Measurements from ENCODE around the gene IFNA6. TPM values are rescaled to one million over a fixed set of nuclear protein-coding genes. Genes with fewer than 3 reads are reported as not detected.

Gene IFNA6
- total and polyA plus RNA-seq, 2 of the 8 experiments (the other 6 are each of a cell fraction or from before 2014, with no cell fraction given) = not detected

GRCh38 chr9:21316860-21317259, 33.8 kb downstream of the IFNA6 start:
- H3K9me3 ChIP-seq (ENCODE audit: insufficient read depth in 2 of 2, low read depth in 1 of 2, low read length in 1 of 2) = no peaks in the 10 kb centered on the region
- no peak for DNase-seq (ENCODE audit: low read depth in 1 of 2, low spot score in 2 of 2)
- H3K4me1 ChIP-seq (replicated peaks in 1 of 4; ENCODE audit: control insufficient read depth in 3 of 4, insufficient read depth in 4 of 4, low read length in 3 of 4) = no peaks in the 10 kb centered on the region
- no peaks in the 10 kb centered on the region for H3K36me3 ChIP-seq (ENCODE audit: control insufficient read depth in 2 of 4, insufficient read depth in 4 of 4, low read length in 3 of 4)
- CTCF ChIA-PET (ENCODE audit: partially characterized antibody) = interaction anchor here (0.9 to 3.3 kb wide), 8 partner anchors 12 to 139 kb away, joined by 3 to 19 read pairs (median 4); partner anchors contain the start of gene IFNA5
- POLR2A ChIA-PET (ENCODE audit: partially characterized antibody) = no interaction called here
- TF ChIP-seq SP1 (IDR thresholded peaks at IDR 0.05; ENCODE audit: low read depth, low read length) (no peak), CTCF (IDR thresholded peaks at IDR 0.05; ENCODE audit: control extremely low read depth in 1 of 3, insufficient read depth in 1 of 3, low read depth in 1 of 3, low read length in 3 of 3) (peak in 2 of 3 experiments; percentile 2 to 9; a peak in 3 of 4 replicates), CREB1 (IDR thresholded peaks at IDR 0.05) (no peak), ZNF274 (IDR thresholded peaks at IDR 0.05; ENCODE audit: borderline replicate concordance, extremely low read depth, low read length) (no peak), CBX5 (IDR thresholded peaks at IDR 0.05; ENCODE audit: low read depth, low read length) (no peak)
- H3K56ac ChIP-seq (replicated peaks; ENCODE audit: insufficient read length, low read depth, low read length) = no peak overlapping the region
- no peaks in the 10 kb centered on the region for H3K23me2 ChIP-seq (ENCODE audit: low read depth, low read length)
- H4K8ac ChIP-seq (ENCODE audit: extremely low read depth, insufficient read depth, low read length) = no peak overlapping the region
- no peaks in the 10 kb centered on the region for H3K27me3 ChIP-seq (replicated peaks in 1 of 4; ENCODE audit: control insufficient read depth in 3 of 4, extremely low read depth in 1 of 4, insufficient read depth in 3 of 4, low read length in 3 of 4)
- H2BK20ac ChIP-seq (ENCODE audit: low read length) = no peak overlapping the region
- H4K20me1 ChIP-seq (replicated peaks in 1 of 2; ENCODE audit: control insufficient read depth in 1 of 2, insufficient read depth in 2 of 2, low read length in 2 of 2) = no peaks in the 10 kb centered on the region
- FAIRE-seq = no peak
- no peak overlapping the region for H2BK120ac ChIP-seq (replicated peaks; ENCODE audit: low read depth, low read length)
- no peak overlapping the region for H3K27ac ChIP-seq (ENCODE audit: low read depth, low read length)
- H3K4me3 ChIP-seq (ENCODE audit: extremely low read depth in 1 of 4, insufficient read depth in 2 of 4, low read depth in 3 of 4, low read length in 4 of 4) = no peak overlapping the region
- H3K4ac ChIP-seq (replicated peaks; ENCODE audit: insufficient read length, low read depth, low read length) = no peak overlapping the region
- no peak overlapping the region for H3K9ac ChIP-seq (replicated peaks in 1 of 4; ENCODE audit: extremely low read depth in 1 of 4, low read depth in 3 of 4, low read length in 3 of 4)
- no peak overlapping the region for H3K4me2 ChIP-seq (ENCODE audit: insufficient read depth in 1 of 2, low read depth in 2 of 2, low read length in 2 of 2)
- H2BK15ac ChIP-seq (ENCODE audit: low read length) = no peak overlapping the region
- no peak overlapping the region for H4K5ac ChIP-seq (ENCODE audit: insufficient read length, low read depth, low read length)
- H3K79me1 ChIP-seq (ENCODE audit: low read depth, low read length) = no peaks in the 10 kb centered on the region
- H3K14ac ChIP-seq (ENCODE audit: insufficient read length) = no peak overlapping the region
- 60% methylated on average over 3 of the region's 3 CpGs; no CpG with 5 or more reads in 1 of the 2 experiments for WGBS, 2 experiments (ENCODE audit: extremely low coverage in 1 of 2, insufficient coverage in 1 of 2, insufficient read length in 1 of 2, insufficient replicate concordance in 2 of 2, low coverage in 1 of 2, low lambda C conversion rate in 2 of 2, missing lambda C conversion rate in 1 of 2)
- no peak overlapping the region for H2AFZ ChIP-seq (ENCODE audit: low read length)
- H2BK12ac ChIP-seq (ENCODE audit: low read depth, low read length) = no peak overlapping the region
- H3K18ac ChIP-seq (ENCODE audit: extremely low read depth, low read length) = no peak overlapping the region
- no peak overlapping the region for H2AK5ac ChIP-seq (ENCODE audit: low read depth, low read length)
- no peak overlapping the region for H2BK5ac ChIP-seq (ENCODE audit: low read depth, low read length)
- H3K23ac ChIP-seq (ENCODE audit: insufficient read length) = no peak overlapping the region
- H3K79me2 ChIP-seq (ENCODE audit: control insufficient read depth in 1 of 2, insufficient read depth in 2 of 2, low read length in 2 of 2) = no peaks in the 10 kb centered on the region
- H4K91ac ChIP-seq (replicated peaks; ENCODE audit: insufficient read length, low read length) = no peak overlapping the region

Data from H1 (cell line).